RWPE2 (cell line): ENCODE results near the gene RBMS1.

Experiments used
- ATAC-seq: fragments of 200-7000 bp; cut with Tn5 transposase; 3 replicates; pipeline ENCODE4 v1.9.1; 2021; ENCODE audit warnings: low read depth
- DNase-seq: peaks from one replicate; pipeline ENCODE4 v3.0.0-alpha.2; 2020; ENCODE audit warnings: low spot score
- H3K27ac ChIP-seq: fragments of 450-650 bp; 2 replicates; pipeline ENCODE4 v1.5.1; 2017; ENCODE audit warnings: mild to moderate bottlenecking; ENCODE audit not compliant: poor library complexity, severe bottlenecking
- H3K27me3 ChIP-seq: fragments of 250-450 bp; sonication (Bioruptor Pico); 2 replicates; pipeline ENCODE4 v1.5.1; 2021; ENCODE audit warnings: mild to moderate bottlenecking, moderate library complexity; ENCODE audit not compliant: insufficient read depth, poor library complexity, severe bottlenecking
- H3K36me3 ChIP-seq: fragments of 250-450 bp; sonication (Bioruptor Pico); 2 replicates; pipeline ENCODE4 v1.5.1; 2020; ENCODE audit warnings: low read depth, mild to moderate bottlenecking, moderate library complexity
- H3K4me1 ChIP-seq: fragments of 250-450 bp; sonication (Bioruptor Pico); 2 replicates; pipeline ENCODE4 v1.5.1; 2021; ENCODE audit warnings: mild to moderate bottlenecking, moderate library complexity; ENCODE audit not compliant: insufficient read depth, poor library complexity, severe bottlenecking
- H3K4me3 ChIP-seq: fragments of 250-450 bp; sonication (Bioruptor Pico); 2 replicates; pipeline ENCODE4 v1.5.1; 2021; ENCODE audit warnings: mild to moderate bottlenecking, moderate library complexity; ENCODE audit not compliant: severe bottlenecking
- H3K9me3 ChIP-seq: fragments of 250-450 bp; sonication (Bioruptor Pico); 2 replicates; pipeline ENCODE4 v1.5.1; 2021; ENCODE audit warnings: mild to moderate bottlenecking, moderate library complexity; ENCODE audit not compliant: severe bottlenecking
- TF ChIP-seq, protein P1 (sequence below): fragments of 450-650 bp; IDR thresholded peaks from one replicate; pipeline ENCODE4 v1.5.1; 2017; ENCODE audit warnings: mild to moderate bottlenecking, moderate library complexity; ENCODE audit not compliant: poor library complexity, severe bottlenecking

RBMS1 gene

DNA sequence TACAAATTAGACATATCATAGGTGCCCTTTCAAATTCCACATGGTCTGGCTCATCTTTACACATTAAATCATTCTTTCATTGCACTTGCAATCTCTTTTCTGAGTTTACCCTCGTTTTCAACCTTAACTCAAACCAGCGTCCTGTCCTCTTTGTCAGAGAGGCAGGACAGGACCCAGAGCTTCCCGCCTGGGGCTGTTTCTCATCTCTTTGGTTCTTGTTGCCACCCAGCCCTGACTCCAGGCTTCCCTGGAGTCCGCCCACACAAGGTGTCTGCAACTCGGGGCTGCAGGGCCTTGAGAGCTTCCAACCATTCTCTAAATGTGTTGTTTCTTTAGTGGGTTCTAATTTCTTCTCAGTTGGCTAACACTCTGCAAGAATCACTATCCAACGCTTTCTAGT, 24.4 kb downstream of the RBMS1 start:
- no peak for DNase-seq
- TF ChIP-seq, protein P1, sequence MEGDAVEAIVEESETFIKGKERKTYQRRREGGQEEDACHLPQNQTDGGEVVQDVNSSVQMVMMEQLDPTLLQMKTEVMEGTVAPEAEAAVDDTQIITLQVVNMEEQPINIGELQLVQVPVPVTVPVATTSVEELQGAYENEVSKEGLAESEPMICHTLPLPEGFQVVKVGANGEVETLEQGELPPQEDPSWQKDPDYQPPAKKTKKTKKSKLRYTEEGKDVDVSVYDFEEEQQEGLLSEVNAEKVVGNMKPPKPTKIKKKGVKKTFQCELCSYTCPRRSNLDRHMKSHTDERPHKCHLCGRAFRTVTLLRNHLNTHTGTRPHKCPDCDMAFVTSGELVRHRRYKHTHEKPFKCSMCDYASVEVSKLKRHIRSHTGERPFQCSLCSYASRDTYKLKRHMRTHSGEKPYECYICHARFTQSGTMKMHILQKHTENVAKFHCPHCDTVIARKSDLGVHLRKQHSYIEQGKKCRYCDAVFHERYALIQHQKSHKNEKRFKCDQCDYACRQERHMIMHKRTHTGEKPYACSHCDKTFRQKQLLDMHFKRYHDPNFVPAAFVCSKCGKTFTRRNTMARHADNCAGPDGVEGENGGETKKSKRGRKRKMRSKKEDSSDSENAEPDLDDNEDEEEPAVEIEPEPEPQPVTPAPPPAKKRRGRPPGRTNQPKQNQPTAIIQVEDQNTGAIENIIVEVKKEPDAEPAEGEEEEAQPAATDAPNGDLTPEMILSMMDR: no peak
- ATAC-seq: no peak
- no peaks in the 10 kb centered on the region for H3K9me3 ChIP-seq
- peaks cover 21% of the 10 kb centered on the region for H3K4me1 ChIP-seq
- H3K27ac ChIP-seq: no peak overlapping the region
- no peak overlapping the region for H3K4me3 ChIP-seq
- H3K27me3 ChIP-seq: no peaks in the 10 kb centered on the region
- no peaks in the 10 kb centered on the region; the same call in 1 of the 2 replicates for H3K36me3 ChIP-seq

DNA sequence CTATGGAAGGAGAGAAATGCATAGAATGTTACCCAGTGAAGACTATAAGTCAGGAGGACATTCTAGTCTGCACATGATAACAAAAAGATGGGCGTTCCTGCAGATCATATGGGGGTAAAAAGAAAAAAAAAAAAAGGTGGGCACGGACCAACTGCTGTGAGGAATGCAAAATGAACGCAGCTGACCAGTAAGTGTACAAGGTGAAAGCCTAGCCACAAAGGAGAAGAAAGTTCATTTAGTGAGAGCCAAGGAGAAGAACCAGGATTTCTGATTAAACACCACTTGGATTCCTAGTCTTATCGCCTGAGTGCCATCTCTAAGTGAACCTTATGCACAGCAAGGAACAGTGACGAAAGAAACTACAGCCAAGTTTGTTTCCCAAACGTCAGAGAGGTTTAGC, 26.5 kb downstream of the RBMS1 start:
- no peak overlapping the region for H3K27ac ChIP-seq
- peaks cover 11% of the 10 kb centered on the region for H3K4me1 ChIP-seq
- DNase-seq (no peak), ATAC-seq (no peak)
- no peak overlapping the region for H3K4me3 ChIP-seq
- no peaks in the 10 kb centered on the region for H3K9me3 ChIP-seq
- no peaks in the 10 kb centered on the region; the same call in 1 of the 2 replicates for H3K36me3 ChIP-seq
- no peaks in the 10 kb centered on the region for H3K27me3 ChIP-seq
- TF ChIP-seq, protein P1: no peak

DNA sequence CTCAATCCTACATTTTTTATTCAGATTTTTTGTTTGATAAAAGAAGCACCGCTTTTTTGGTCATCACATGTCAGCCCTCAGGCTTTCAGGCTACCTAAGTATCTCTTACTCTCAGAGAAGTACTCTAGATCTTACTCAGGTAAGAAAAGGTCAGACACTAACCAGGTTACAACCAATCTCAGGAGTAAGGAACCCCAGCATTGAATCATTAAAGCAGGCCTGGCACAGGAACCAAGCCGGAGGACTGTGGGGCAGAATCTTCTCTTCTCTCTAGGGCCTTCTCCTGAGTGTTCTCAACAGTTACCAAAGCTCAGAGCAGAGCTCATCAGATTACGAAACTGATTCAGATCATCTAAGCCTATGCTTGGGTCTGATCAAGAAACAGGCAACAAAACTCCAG, 28.2 kb downstream of the RBMS1 start:
- TF ChIP-seq, protein P1: no peak
- no peak for ATAC-seq

DNA sequence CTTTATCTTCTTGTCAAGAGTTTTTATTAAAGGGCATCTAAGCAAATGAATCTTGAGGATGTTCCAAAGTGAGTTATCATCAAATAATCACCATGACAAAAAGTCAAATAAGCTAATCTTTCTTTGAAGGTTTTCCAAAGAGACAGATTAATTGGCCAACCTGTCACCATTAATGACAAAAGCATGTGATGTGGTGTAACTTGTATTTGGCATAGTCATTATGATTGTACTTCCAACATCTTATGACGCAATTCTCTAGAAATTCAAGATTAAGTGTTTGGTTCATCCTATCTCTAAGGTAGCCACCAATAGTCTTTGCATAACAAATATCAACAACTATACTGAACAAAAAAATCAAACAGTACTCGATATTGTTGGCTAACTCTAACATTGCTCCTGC, 28.6 kb downstream of the RBMS1 start:
- Histone ChIP-seq H3K4me1 (peaks cover 11% of the 10 kb centered on the region), H3K27ac (no peak overlapping the region), H3K36me3 (no peaks in the 10 kb centered on the region; the same call in 1 of the 2 replicates), H3K9me3 (no peaks in the 10 kb centered on the region), H3K4me3 (no peak overlapping the region), H3K27me3 (no peaks in the 10 kb centered on the region)
- DNase-seq (no peak), ATAC-seq (no peak)
- TF ChIP-seq, protein P1: no peak

More for the DNA sequence above, 28.2 kb downstream of the RBMS1 start:
- H3K36me3 ChIP-seq: no peaks in the 10 kb centered on the region; the same call in 1 of the 2 replicates
- no peak overlapping the region for H3K4me3 ChIP-seq
- no peak for DNase-seq
- peaks cover 11% of the 10 kb centered on the region for H3K4me1 ChIP-seq
- no peak overlapping the region for H3K27ac ChIP-seq
- H3K27me3 ChIP-seq: no peaks in the 10 kb centered on the region
- H3K9me3 ChIP-seq: no peaks in the 10 kb centered on the region

DNA sequence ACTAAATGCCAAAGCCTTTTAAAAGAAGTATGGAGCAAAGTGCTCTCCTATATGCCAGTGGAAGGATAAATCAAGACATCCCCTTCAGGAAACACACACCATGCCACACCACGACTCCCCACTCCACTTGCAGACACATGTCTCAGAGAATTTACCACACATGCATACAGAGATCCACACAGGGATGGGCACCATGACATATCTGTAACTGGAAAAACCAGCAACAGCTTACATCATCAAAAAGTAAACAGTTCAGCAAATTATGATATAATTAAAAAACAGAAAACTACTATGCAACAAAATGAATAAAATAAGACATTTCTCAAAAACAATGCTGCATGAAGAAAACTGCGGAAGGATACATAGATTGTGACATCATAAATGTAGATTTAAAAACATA, 29.6 kb downstream of the RBMS1 start:
- H3K27me3 ChIP-seq: no peaks in the 10 kb centered on the region
- DNase-seq (no peak), ATAC-seq (no peak)
- no peak overlapping the region for H3K27ac ChIP-seq
- H3K36me3 ChIP-seq: no peaks in the 10 kb centered on the region; the same call in 1 of the 2 replicates
- no peak overlapping the region for H3K4me3 ChIP-seq
- H3K4me1 ChIP-seq: peaks cover 11% of the 10 kb centered on the region
- H3K9me3 ChIP-seq: no peaks in the 10 kb centered on the region
- TF ChIP-seq, protein P1: no peak
